Activated CD4-positive, alpha-beta T cell treated with anti-CD3 and anti-CD28 coated beads, Interleukin-2, amount 50 U/mL, for 1 hour (primary cell): ENCODE measurements around the gene ADGRA1.
"Not testable (repeated sequence)": the region's sequence is repeated elsewhere in the genome, so short reads cannot be mapped to it uniquely, and the experiment has no call there.

ENCODE experiments used
- DNase-seq: peaks from one replicate; pipeline ENCODE4 v3.0.0-alpha.2; 2020

ADGRA1 gene

DNA sequence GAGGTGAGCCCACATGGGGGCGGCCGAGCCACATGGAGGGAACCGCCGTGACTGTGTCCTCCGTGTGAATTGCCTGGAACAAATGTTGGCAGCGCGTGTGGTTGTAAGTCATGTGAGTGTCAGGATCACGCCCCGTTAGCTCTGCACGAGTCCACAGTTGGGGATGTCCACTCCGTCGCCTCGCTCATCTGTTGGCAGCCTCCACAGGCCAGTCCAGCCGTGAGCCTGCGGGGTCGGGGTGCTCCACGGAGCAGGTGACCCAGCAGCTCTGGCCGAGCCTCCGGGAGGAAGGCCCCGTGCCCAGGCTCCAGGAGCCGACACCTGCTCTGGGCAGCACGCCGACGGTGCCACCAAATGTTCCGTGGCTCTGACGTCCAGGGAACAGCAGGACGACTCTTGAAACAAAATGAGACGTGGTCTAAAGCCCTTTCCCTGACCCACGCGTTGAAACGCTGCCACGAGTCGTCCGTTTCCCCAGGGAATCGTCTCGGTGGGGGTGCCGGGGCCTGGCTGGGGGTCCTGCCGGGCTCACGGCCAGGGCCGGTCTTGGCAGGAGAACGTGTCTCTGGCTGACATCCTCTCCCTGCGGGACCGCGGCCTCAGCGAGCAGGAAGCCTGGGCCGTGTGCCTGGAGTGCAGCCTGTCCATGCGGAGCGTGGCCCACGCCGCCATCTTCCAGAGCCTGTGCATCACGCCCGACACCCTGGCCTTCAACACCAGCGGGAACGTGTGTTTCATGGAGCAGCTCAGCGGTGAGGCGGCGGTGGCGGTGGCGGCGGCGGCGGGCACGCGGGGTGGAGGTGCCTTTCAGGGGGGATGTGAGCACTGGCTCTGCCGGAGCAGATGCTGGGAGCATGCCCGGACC is 79.3 kb downstream of the ADGRA1 start:
- DNase-seq = no peak

DNA sequence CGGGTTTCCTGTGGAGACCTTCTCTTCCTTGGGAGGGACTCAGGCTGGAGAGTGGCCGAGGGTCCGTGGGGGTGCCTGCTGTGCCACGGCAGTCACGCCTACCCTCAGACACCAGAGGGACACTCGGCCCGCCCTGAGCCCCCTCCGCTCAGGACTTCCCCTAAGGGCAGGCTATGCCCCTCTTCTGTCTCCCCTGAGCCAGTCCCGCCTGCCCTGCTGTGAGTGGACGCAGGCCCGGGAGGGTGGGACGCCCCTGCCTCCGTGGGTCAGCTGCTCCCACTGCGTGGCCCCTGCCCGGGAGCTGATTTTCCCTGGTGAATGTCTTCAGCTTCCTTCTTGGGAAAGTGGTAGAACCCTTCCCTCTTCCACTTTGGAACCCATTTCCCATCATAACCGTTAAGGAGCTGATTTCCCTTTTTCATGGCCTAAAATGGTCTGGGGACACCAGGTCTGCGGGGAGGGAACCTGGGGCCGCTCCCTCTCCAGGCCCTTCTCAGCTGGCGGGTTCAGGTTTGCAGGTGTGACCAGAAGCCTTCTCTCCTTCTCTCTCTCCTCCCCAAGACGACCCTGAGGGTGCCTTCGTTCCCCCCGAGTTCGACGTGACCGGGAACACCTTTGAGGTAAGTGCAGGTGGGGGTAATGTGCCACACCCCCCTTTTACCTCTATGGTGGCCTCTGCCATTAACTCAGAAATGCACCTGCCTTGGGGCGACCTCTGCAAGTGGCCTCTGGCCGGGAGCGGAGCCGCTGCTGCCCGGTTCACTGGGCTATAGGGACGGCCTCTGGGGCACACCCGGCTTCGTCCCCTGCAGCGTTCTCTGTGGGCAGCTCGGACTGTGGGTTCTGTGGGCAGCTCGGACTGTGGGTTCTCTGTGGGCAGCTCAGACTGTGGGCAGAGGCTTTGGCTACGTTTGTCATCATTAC is 80.2 kb downstream of the ADGRA1 start:
- DNase-seq = no peak

DNA sequence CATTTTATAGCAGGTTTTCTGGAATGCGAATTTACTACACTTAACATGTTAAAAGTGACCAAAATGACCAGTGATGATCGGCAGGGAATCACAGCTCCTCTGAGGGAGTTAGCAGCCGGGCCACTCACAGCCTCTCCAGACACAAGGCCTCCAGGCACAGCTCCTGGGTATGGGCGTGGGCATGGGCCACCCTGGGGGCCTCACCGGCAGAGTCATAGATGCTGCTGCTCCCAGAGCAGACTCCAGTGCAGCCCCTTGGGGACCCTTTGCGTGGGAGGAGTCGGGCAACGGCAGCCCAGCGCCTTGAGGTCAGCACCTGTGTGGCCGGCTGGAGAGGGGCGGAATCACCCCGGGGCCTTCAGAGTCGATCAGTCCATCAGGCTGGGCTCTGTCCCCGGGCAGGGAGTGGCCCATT is 80.9 kb downstream of the ADGRA1 start:
- no peak for DNase-seq

DNA sequence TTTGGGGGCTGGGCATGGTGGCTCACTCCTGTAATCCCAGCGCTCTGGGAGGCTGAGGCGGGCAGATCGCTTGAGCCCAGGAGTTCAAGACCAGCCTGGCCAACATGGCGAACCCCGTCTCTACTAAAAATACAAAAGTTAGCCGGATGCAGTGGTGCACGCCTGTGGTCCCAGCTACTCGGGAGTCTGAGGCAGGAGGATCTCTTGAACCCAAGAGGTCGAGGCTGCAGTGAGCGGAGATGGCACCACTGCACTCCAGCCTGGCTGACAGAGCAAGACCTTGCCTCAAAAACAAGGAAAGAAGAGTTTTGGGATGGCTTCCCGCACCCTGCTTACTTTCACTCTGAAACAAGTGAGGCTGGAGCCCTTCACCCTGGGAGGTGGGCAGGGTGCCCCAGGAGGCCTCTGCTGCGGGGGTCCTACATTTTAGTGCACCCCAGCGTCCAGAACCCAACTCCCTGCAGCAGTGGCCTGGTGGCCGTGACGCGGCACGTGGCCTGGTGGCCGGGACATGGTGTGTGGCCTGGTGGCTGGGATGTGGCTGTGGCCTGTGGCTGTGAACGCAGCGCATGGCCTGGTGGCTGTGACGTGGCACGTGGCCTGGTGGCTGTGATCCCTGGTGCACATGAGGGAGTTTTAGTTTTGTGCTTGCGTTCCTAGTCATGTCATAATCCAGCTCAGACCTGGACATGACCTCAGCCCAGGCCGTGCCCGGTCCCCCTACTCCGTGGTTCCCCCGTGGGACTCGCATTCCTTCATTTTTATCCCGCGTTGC is 81.6 kb downstream of the ADGRA1 start:
- DNase-seq = no peak

DNA sequence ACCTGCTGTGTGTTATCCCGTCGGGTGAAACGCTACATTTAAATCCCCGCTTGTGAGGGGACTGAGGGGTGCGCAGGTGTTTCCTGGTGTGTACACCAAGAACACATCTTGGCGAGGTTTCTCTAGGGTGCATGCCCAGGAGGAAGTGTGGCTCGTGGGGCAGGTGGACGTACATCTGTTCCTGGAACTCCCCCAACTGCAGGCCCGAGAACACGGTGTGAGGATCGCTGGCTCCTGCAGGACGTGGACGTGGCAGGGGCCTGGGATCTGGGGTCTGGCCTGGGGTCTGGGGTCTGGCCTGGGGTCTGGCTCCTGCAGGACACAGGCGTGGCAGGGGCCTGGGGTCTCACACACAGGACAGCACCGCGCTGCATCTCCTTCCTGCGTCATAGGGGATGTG is 82.4 kb downstream of the ADGRA1 start:
- DNase-seq = no peak

DNA sequence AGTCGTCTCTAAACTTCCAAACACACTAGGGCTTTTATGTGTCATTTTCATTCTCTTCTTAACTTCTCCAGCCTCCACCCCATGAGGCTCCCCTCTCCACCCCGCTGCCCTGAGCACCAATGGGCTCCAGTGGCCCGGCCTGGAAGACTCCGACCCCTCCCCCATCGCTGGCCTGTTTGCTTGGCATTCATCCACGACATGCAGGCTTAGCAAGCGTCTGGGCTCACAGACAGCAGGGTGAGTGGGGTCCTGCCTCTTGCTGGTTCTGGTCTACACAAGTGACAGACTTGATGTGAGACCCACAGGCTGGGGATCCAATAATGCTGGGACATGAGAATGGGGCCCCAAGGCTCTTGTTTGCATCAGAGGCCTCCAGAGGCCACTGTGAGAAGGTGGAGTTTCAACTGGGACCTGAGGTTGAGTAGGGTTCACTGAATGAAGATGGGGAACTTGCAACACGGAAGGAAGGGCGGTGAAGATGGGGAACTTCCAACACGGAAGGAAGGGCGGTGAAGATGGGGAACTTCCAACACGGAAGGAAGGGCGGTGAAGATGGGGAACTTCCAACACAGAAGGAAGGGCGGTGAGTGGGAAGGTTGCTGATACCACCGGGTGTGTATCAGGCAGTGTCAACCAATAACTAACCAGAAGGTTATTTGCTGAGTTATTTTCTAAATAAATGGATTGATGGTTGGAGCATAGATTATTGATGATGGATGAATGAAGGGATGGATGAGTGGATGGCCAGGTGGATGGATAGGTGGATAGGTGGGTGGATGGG is 86.3 kb downstream of the ADGRA1 start:
- DNase-seq = no peak

DNA sequence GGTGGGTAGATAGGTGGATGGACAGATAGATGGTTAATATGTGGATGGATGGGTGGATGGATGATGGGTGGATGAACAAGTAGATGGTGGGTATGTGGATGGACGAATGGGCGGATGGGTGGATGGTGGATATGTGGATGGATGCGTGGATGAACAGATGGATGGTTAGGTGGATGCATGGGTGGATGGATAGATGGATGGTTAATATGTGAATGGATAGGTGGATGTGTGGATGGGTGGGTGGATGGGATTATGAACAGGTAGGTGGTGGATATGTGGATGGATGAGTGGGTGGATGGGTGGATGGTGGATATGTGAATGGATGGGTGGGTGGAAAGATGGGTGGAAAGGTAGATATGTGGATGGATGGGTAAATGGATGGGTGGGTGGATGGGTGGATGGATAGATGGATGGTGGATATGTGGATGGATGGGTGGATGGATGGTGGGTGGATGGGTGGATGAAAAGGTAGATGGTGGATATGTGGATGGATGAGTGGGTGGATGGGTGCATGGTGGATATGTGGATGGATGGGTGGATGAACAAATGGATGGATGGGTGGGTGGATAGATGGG is 87.1 kb downstream of the ADGRA1 start:
- DNase-seq = no peak

DNA sequence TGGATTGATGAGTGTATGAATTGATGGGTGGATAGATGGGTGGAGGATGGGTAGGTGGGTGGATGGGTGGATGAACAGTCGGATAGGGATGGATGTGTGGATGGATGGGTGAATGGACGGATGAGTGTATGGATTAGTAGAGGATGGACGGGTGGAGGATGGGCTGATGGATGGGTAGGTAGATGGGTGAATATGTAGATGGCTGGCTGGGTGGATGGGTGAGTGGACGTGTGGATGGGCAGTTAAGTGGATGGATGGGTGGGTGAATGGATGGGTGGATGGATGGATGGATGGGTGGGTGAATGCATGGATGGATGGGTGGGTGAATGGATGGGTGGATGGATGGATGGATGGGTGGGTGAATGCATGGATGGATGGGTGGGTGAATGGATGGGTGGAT is 87.9 kb downstream of the ADGRA1 start:
- DNase-seq = not testable (repeated sequence)

DNA sequence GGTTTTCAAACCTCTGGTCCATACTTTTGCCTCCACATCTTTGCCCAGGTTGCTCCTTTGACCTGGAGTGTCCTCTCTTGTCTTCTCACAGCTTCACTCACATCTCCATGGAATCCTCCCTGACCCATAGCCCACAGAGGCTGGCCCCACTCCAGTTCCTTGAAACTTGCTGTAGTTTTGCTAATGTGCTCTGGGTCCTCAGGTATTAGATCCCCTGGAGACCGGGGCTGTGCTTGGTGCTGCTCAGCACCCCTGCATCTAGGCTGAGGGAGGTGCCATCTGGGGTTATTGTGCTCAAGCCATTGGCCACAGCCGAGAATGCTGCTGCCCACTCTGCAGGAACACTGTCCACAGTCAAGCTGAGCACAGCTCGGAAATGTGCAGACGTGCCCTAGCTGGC is 88.8 kb downstream of the ADGRA1 start:
- no peak for DNase-seq

DNA sequence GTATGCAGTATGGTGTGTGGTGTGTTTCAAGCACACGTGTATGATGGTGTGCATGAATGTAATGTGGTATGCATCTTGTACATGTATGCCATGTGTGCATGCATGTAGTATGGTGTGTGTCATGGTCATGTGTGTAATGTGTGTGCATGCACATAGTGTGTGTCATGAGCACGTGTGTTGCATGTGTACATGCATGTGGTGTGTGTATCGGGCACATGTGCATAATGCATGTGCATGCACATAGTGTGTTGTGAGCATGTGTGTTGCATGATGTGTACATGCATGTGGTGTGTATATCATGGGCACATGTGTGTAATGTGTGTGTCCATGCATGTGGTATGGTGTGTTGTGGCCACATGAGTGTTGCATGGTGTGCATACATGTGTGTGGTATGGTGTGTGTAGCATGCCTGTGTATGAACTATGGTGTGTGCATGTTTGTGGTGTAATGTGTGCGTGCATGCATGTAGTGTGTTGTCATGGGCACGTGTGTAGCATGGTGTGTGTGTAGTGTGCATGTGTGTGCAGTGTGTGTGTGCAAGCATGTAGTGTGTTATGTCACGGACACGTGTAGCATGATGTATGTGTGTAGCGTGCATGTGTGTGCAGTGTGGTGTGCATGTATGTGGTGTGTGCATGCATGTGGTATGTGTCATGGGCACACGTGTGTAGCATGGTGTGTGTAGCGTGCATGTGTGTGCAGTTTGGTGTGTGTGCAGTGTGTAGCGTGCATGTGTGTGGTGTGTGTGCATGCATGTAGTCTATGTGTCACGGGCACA is 89.8 kb downstream of the ADGRA1 start:
- no peak for DNase-seq

DNA sequence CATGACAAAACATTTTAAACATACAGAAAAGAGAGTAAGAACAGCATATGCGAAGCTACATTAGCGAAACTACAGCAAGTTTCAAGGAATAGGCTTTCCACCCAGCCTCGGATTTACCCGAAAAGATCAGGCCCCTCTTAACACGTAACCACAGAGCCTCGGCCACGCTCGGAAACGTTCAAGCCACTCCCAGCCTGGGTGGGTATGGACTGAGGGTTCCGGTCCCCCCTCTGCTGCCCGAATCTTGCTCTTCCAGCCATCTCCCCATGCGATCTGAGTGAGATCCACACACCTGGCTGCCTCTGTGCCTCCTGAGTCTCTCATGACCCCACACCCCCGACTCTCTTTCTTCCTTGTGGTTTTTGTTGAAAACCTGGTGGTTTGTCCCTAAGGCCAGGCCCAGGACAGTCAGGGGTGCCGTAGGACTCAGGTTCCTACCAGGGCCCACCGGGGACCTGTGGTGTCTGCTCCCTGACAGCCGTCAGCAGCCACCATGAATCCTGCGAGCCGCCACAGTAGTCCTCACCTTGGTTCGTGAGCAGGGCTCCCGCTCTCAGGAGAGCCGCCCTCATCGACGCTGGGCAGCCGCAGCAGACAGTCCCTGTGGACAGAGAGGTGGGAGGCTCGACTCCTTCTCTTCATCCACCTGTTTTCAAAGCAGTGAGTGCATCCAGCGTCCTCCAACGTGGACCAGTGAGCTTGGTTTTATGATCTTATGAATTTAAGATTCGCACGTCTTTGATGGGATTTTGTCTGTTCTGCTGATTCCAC is 90.8 kb downstream of the ADGRA1 start:
- no peak for DNase-seq

DNA sequence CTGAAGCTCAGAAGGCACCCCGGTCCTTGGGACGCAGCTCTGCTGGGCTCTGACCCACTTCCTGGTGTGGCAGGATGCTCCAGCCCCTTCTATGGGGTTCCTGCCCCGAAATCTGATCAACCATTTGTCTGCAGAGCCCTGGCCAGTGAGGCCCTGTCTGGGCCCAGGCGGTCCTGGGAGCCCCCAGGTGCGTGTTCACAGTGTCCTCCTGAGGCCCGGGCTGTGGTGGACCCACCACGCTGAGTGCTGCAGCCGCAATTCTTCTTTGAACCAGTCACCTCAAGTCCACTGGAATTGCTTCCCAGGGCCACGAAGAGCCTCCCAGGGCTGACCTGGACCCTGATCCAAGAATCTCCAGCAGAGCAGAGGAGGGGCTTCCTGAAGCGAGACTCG is 91.4 kb downstream of the ADGRA1 start:
- DNase-seq = no peak

DNA sequence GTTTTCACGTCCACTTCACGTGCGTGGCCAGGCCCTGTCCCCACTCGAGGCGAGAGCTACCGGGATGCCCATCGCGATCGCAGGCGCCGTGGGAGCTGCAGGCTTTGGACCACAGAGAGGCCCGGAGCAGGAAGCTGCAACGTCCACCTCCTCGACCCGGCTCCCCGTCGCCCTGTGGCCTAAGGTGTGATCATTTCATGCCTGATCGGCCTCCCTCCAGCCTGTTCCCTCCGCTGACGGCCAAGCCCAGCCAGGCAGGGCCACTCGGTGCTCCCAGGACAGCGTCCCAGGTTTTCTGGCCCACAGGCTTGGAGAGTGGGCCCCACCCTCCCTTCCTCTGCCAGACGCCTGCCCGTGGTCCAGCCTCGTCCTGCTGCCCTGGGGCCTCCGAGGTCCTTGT is 91.9 kb downstream of the ADGRA1 start:
- no peak for DNase-seq

DNA sequence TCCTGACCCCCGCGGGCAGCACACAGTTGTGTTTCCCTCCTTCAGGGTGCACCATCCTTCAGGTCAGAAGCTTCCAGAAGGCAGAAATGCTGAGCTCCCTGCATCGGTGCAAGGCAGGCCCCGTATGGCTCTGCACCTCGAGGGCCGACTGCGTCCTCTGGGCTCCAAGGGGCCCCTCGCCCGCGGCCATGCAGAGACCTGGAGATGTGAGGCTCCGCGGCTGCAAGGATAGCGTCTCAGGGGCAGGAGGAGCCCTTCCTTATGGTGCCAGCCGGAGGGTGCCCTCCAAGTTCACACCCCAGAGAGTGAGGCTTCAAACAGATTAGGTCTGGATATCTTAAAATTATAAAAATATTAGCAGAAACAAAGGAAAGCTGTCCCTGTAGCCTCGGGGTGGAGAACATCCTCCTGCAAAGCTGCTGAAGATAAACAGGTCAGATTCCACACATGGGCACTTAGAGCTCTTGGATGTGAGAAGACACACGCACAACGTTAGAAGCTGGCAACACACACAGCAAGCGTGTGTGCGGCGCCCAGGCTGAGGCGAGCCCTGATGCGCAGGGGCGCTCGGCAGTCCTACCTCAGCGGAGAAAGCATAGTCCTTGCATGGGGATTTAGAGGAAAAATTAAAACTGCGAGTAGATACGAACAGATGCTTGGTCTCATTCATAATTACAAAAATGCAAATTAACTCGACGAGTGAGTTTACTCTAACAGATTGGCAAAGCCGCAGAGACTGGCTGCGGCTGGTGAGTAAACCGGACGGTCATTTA is 92.7 kb downstream of the ADGRA1 start:
- no peak for DNase-seq

DNA sequence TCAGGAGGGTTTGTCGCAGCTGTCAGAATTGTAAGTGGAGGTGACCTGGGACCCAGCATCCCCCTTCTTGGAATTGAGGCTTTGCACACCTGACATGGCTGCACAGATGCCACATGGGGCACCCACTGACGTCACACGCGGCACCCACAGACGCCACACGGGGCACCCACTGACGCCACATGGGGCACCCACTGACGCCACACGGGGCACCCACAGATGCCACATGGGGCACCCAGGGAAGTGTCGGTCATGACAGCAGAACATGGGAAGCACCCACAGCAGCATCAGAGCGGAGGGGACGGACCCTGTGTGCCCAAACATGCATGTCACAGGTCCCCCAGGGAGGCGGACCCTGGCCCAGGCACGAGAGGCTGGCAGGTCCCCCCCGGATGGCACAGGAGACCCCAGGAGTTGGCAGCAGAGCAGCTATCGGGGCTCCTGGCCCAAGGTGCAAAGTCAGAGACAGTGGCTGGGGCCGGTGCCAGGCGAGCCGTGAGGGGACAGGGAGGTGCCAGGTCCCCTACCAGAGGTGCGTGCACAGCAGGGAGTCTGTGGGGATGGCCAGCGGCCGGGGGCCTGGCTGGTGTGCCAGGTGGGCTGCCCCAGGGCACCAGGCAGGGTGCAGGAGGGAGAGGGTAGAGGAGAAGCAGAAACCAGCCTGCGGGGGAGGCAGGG is 93.4 kb downstream of the ADGRA1 start:
- no peak for DNase-seq
